Measurements from ENCODE around the gene DIRAS1. TPM values are rescaled to one million over a fixed set of nuclear protein-coding genes. Genes with fewer than 3 reads are reported as not detected.

The DIRAS1 gene
- total RNA-seq, 2 donors from 2014 or later, result 36.5 to 58.0 TPM

- Histone ChIP-seq H3K36me3 (no peaks in the 10 kb centered on the region), H3K27ac (no peak overlapping the region), H3K27me3 (no peaks in the 10 kb centered on the region), H3K9me3 (no peaks in the 10 kb centered on the region), H3K4me1 (peaks cover 0 to 21% of the 10 kb centered on the region in 2 donors), H3K4me3 (no peak overlapping the region)
- DNase-seq (ENCODE audit: low spot score), result no peak
- TF ChIP-seq CTCF (IDR thresholded peaks at IDR 0.05), result no peak
Observed at GRCh38 chr19:2703691-2704216, 17.4 kb downstream of the DIRAS1 start.

- H3K36me3 ChIP-seq, result no peaks in the 10 kb centered on the region
- TF ChIP-seq CTCF (IDR thresholded peaks at IDR 0.05), result no peak
- no peaks in the 10 kb centered on the region for H3K27me3 ChIP-seq
- no peak for DNase-seq (ENCODE audit: low spot score)
- H3K9me3 ChIP-seq, result no peaks in the 10 kb centered on the region
- peaks cover 0 to 21% of the 10 kb centered on the region in 2 donors for H3K4me1 ChIP-seq
- peak overlapping the region in 1 of 2 donors; percentile 69 for H3K4me3 ChIP-seq
- no peak overlapping the region for H3K27ac ChIP-seq
Observed at GRCh38 chr19:2703077-2703437, 18.1 kb downstream of the DIRAS1 start.

- Histone ChIP-seq H3K27ac (peak within 1 kb of the TSS; percentile 21 to 77), H3K9me3 (no peaks in the 10 kb centered on the region), H3K27me3 (no peaks in the 10 kb centered on the region), H3K4me1 (peaks cover 0 to 21% of the 10 kb centered on the region in 2 donors), H3K36me3 (no peaks in the 10 kb centered on the region), H3K4me3 (peak within 1 kb of the TSS; percentile 53 to 69)
- no peak for TF ChIP-seq CTCF (IDR thresholded peaks at IDR 0.05)
- DNase-seq (ENCODE audit: low spot score), result peak; percentile 81
Observed at GRCh38 chr19:2702170-2703076, 18.7 kb downstream of the DIRAS1 start, which contains the start of gene GNG7. GNG7 (minus strand) TSS chr19:2702694; CDS start chr19:2520688, 182,006 bp downstream.

GRCh38 chr19:2701361-2702169 lies 19.6 kb downstream of the DIRAS1 start:
- TF ChIP-seq CTCF (IDR thresholded peaks at IDR 0.05), result no peak
- Histone ChIP-seq H3K9me3 (no peaks in the 10 kb centered on the region), H3K36me3 (no peaks in the 10 kb centered on the region), H3K27me3 (no peaks in the 10 kb centered on the region), H3K27ac (peak overlapping the region in 1 of 2 donors; percentile 77), H3K4me1 (peaks cover 0 to 21% of the 10 kb centered on the region in 2 donors), H3K4me3 (peak overlapping the region; percentile 53 to 69)
- no peak for DNase-seq (ENCODE audit: low spot score)

GRCh38 chr19:2700660-2701360 lies 20.4 kb downstream of the DIRAS1 start:
- Histone ChIP-seq H3K36me3 (no peaks in the 10 kb centered on the region), H3K27ac (peak overlapping the region in 1 of 2 donors; percentile 77), H3K4me3 (no peak overlapping the region), H3K27me3 (no peaks in the 10 kb centered on the region), H3K9me3 (no peaks in the 10 kb centered on the region), H3K4me1 (peaks cover 0 to 21% of the 10 kb centered on the region in 2 donors)
- TF ChIP-seq CTCF (IDR thresholded peaks at IDR 0.05), result no peak
- DNase-seq (ENCODE audit: low spot score), result no peak
